ENCODE measurements around the gene ZNF516.

ZNF516 gene

GRCh38 chr18:76504749-76505148, 9.7 kb upstream of the ZNF516 start:
- H3K9me3 ChIP-seq (ENCODE audit: control insufficient read depth, insufficient read depth, low read length): no peaks in the 10 kb centered on the region
- no peak overlapping the region for H3K4me3 ChIP-seq (ENCODE audit: low read length)
- H3K4me2 ChIP-seq (ENCODE audit: low read length): no peak overlapping the region
- H3K4me1 ChIP-seq (ENCODE audit: control insufficient read depth, low read length): peaks cover 13% of the 10 kb centered on the region
- no peak for TF ChIP-seq EZH2phosphoT487 (IDR thresholded peaks at IDR 0.05; ENCODE audit: borderline replicate concordance, low read length)
- TF ChIP-seq CTCF (IDR thresholded peaks at IDR 0.05; ENCODE audit: low read depth, low read length, poor library complexity, severe bottlenecking): no peak
- H3F3A ChIP-seq (ENCODE audit: control insufficient read depth, insufficient read depth): peaks cover 3% of the 10 kb centered on the region
- no peaks in the 10 kb centered on the region for H3K36me3 ChIP-seq (ENCODE audit: control insufficient read depth, low read length)
- H3K9me2 ChIP-seq (replicated peaks; ENCODE audit: control insufficient read depth, low read length): no peaks in the 10 kb centered on the region
- H3K27me3 ChIP-seq (ENCODE audit: control insufficient read depth, low read length): no peaks in the 10 kb centered on the region
- no peaks in the 10 kb centered on the region for H4K20me1 ChIP-seq (ENCODE audit: control insufficient read depth, insufficient read depth, low read depth, low read length)
- H3K79me2 ChIP-seq (ENCODE audit: control insufficient read depth, low read length): no peaks in the 10 kb centered on the region
- no peak overlapping the region for H3K27ac ChIP-seq (ENCODE audit: low read depth, low read length)

DNA sequence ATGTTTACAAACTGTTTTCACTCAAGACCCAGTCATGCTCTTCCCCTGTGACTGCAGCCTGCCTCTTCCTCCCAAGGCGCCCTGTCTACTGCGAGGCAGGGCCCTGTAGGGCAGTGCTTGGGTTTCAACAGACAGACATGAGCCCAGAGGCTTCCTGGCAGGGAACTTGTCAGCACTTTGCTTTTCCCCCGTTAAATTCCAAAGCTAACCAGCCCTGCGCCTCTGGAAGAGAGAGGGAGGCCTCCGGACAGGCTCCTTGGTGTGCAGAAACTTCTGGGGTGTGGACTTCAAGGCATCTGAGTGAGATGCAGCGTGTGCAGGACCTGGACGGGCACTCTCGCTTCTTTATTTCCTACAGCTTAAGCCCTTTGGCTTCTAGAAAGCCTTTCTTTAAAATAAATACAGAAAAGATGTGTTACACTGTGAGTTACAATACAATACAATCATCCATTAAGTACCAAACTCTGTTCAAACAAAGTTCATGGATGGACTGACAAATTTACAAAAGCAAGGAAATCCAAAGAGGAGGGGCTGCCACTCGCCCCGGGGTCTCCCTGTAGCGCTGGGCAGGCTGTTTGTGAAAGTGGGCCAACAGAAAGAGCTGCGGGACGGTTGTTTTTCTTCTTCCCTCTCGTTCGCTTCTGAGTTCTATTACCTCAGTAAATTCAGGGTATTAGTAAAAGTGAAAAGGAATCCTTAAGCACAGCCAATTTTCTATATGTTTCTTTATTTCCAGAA, 8.8 kb upstream of the ZNF516 start:
- Histone ChIP-seq H3K9me2 (replicated peaks; ENCODE audit: control insufficient read depth, low read length) (no peaks in the 10 kb centered on the region), H3K4me2 (ENCODE audit: low read length) (no peak overlapping the region), H3K27ac (ENCODE audit: low read depth, low read length) (no peak overlapping the region), H4K20me1 (ENCODE audit: control insufficient read depth, insufficient read depth, low read depth, low read length) (no peaks in the 10 kb centered on the region), H3K4me3 (ENCODE audit: low read length) (no peak overlapping the region), H3K79me2 (ENCODE audit: control insufficient read depth, low read length) (no peaks in the 10 kb centered on the region), H3F3A (ENCODE audit: control insufficient read depth, insufficient read depth) (peaks cover 12% of the 10 kb centered on the region), H3K9me3 (ENCODE audit: control insufficient read depth, insufficient read depth, low read length) (no peaks in the 10 kb centered on the region), H3K27me3 (ENCODE audit: control insufficient read depth, low read length) (no peaks in the 10 kb centered on the region), H3K4me1 (ENCODE audit: control insufficient read depth, low read length) (peaks cover 22% of the 10 kb centered on the region), H3K36me3 (ENCODE audit: control insufficient read depth, low read length) (no peaks in the 10 kb centered on the region)
- TF ChIP-seq CTCF (IDR thresholded peaks at IDR 0.05; ENCODE audit: low read depth, low read length, poor library complexity, severe bottlenecking) (no peak), EZH2phosphoT487 (IDR thresholded peaks at IDR 0.05; ENCODE audit: borderline replicate concordance, low read length) (no peak)

- Histone ChIP-seq H3K36me3 (ENCODE audit: control insufficient read depth, low read length) (no peaks in the 10 kb centered on the region), H3K4me1 (ENCODE audit: control insufficient read depth, low read length) (peaks cover 35% of the 10 kb centered on the region), H3K27ac (ENCODE audit: low read depth, low read length) (no peak overlapping the region), H3K4me3 (ENCODE audit: low read length) (no peak overlapping the region), H3K9me2 (replicated peaks; ENCODE audit: control insufficient read depth, low read length) (no peaks in the 10 kb centered on the region), H3K9me3 (ENCODE audit: control insufficient read depth, insufficient read depth, low read length) (no peaks in the 10 kb centered on the region), H3F3A (ENCODE audit: control insufficient read depth, insufficient read depth) (peaks cover 16% of the 10 kb centered on the region), H3K4me2 (ENCODE audit: low read length) (no peak overlapping the region), H3K79me2 (ENCODE audit: control insufficient read depth, low read length) (no peaks in the 10 kb centered on the region), H4K20me1 (ENCODE audit: control insufficient read depth, insufficient read depth, low read depth, low read length) (no peaks in the 10 kb centered on the region), H3K27me3 (ENCODE audit: control insufficient read depth, low read length) (no peaks in the 10 kb centered on the region)
- TF ChIP-seq EZH2phosphoT487 (IDR thresholded peaks at IDR 0.05; ENCODE audit: borderline replicate concordance, low read length) (no peak), CTCF (IDR thresholded peaks at IDR 0.05; ENCODE audit: low read depth, low read length, poor library complexity, severe bottlenecking) (no peak)
These were observed 7.5 kb upstream of the ZNF516 start for GRCh38 chr18:76502551-76502950.

Measured in DOHH2 (cell line).